ENCODE measurements around the gene SMIM22.

SMIM22 gene

DNA sequence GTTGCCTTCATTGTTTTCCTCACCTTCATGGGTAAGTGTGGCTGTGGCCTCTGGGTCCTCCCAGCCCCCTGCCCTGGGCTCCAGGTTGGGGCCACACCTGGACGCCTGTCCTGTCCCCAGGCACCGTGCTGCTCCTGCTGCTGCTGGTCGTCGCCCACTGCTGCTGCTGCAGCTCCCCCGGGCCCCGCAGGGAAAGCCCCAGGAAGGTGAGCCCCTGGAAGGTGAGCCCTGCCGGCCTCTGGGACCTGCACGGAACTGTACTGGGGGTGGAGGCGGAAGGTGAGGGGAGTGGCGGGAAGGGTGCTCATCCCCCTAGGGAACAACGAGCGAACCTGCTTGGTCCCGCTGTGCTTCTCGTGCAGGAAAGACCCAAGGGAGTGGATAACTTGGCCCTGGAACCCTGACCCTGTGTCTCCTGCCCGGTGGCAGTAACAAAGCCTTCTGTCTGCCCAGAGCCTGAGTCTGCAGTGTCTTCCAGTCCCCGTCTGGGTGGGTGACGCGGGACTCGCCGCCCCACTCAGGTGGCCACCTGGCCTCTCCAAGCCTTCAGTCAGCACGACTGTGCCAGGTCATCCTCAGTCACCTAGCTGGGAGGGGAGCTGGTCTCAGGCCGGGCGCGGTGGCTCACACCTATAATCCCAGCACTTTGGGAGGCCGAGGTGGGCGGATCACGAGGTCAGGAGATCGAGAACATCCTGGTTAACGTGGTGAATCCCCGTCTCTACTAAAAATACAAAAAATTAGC is 831 bp downstream of the SMIM22 start:
- H3K36me3 ChIP-seq (ENCODE audit: control insufficient read depth in 2 of 2, insufficient read depth in 2 of 2, low read length in 2 of 2), result peaks cover 12 to 15% of the 10 kb centered on the region in 2 donors
- H3K9me3 ChIP-seq (ENCODE audit: control insufficient read depth in 2 of 2, low read length in 2 of 2), result no peaks in the 10 kb centered on the region
- peak overlapping the region; percentile 73 to 93 for H3K4me3 ChIP-seq (ENCODE audit: low read length in 2 of 2)
- peak overlapping the region; percentile 75 to 84 for H3K9ac ChIP-seq (ENCODE audit: low read depth in 1 of 2, low read length in 2 of 2)
- no peaks in the 10 kb centered on the region for H3K27me3 ChIP-seq (ENCODE audit: control insufficient read depth in 2 of 2, insufficient read depth in 2 of 2, low read length in 2 of 2)
- peak overlapping the region; percentile 84 to 85 for H3K27ac ChIP-seq (ENCODE audit: low read depth in 2 of 2, low read length in 2 of 2)
- H3K4me1 ChIP-seq (ENCODE audit: control insufficient read depth in 2 of 2, insufficient read depth in 2 of 2, low read length in 2 of 2), result peaks cover 10 to 21% of the 10 kb centered on the region in 2 donors

DNA sequence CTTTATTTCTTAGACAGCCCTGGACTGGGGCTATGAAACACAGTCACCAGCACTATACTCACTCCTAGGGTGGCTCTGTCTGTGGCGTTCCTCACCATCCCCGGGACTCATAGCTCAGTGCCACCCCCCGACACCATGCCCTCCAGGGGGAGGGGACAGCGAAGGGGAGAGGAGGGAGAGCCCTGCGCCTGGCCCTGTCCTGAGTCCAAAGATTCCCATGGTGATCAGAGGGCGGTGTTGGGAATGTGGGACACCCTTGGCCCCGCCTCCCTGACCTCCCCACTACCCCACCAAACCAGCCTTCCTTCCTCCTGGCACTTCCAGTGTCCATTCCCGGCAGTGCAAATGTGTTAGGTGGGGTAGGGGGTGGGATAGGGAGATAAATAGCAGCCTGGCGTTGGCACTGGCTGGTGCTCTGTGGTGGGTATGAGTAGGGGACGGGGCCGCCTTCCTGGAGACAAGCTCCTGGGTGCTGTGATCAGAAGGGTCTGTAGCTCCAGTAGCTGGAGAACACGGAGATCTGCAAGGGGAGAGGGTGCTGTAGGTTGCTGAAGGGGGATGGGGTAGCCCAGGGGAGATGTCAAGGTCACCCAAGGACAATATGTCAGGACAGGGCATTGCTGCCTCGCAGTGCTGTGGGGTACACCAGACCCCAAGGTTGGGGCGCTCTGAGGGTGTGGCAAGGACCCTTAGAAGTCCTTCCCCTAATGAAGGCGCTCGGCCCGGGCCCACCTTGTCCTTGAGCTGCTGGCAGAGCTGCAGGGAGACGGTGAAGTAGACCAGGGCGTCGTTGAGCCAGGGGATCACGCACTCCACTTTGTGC is 2.0 kb downstream of the SMIM22 start:
- peak overlapping the region in 1 of 2 donors; percentile 34 for H3K9ac ChIP-seq (ENCODE audit: low read depth in 1 of 2, low read length in 2 of 2)
- H3K4me3 ChIP-seq (ENCODE audit: low read length in 2 of 2), result peak overlapping the region in 1 of 2 donors; percentile 30
- peaks cover 12 to 15% of the 10 kb centered on the region in 2 donors for H3K36me3 ChIP-seq (ENCODE audit: control insufficient read depth in 2 of 2, insufficient read depth in 2 of 2, low read length in 2 of 2)
- peak overlapping the region in 1 of 2 donors; percentile 13 for H3K27ac ChIP-seq (ENCODE audit: low read depth in 2 of 2, low read length in 2 of 2)
- H3K9me3 ChIP-seq (ENCODE audit: control insufficient read depth in 2 of 2, low read length in 2 of 2), result no peaks in the 10 kb centered on the region
- peaks cover 19 to 31% of the 10 kb centered on the region in 2 donors for H3K4me1 ChIP-seq (ENCODE audit: control insufficient read depth in 2 of 2, insufficient read depth in 2 of 2, low read length in 2 of 2)
- H3K27me3 ChIP-seq (ENCODE audit: control insufficient read depth in 2 of 2, insufficient read depth in 2 of 2, low read length in 2 of 2), result no peaks in the 10 kb centered on the region

DNA sequence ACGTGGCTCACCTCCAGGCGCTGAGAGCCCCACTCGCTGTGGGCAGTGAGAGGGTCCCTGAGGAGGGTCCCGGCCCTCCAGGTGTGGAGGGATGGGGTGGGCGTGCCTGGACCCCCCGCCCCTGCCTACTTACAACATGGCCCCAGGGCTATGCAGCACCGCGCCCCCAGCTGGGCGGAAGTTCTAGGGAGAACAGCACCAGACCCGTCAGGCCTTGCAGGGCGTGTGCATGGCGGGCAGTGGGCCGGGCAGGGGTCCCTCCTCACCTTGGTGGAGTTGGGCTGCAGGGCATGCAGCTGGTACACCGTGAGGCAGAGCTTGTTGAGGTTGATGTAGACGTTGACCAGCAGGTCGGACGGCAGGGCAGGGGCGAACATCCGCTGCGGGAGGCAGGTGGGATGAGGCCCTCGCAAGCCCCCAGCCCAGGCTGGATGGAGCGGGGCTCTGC is 2.7 kb downstream of the SMIM22 start:
- H3K36me3 ChIP-seq (ENCODE audit: control insufficient read depth in 2 of 2, insufficient read depth in 2 of 2, low read length in 2 of 2), result peaks cover 12 to 15% of the 10 kb centered on the region in 2 donors

DNA sequence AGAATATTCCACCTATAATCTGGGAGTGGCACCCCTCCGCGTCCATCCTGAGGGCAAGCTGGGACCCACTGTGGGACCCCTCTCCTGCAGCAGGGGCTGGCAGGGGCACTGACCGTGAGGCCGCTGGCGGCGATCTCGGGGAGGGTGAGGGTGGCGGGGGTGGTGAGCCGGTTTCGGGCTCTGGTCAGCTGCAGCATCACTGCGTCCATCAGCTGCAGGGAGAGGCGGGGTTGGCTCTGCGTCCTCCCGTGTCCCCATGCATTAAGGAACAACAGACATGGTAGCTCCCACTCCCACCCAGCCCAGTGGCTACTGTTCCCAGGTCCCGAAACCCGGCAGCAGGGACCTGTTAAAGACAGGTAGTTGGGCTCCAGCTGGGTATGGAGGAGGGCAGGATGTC is 3.3 kb downstream of the SMIM22 start:
- H3K9me3 ChIP-seq (ENCODE audit: control insufficient read depth in 2 of 2, low read length in 2 of 2), result no peaks in the 10 kb centered on the region
- peaks cover 19 to 31% of the 10 kb centered on the region in 2 donors for H3K4me1 ChIP-seq (ENCODE audit: control insufficient read depth in 2 of 2, insufficient read depth in 2 of 2, low read length in 2 of 2)
- peaks cover 12 to 15% of the 10 kb centered on the region in 2 donors for H3K36me3 ChIP-seq (ENCODE audit: control insufficient read depth in 2 of 2, insufficient read depth in 2 of 2, low read length in 2 of 2)
- no peaks in the 10 kb centered on the region for H3K27me3 ChIP-seq (ENCODE audit: control insufficient read depth in 2 of 2, insufficient read depth in 2 of 2, low read length in 2 of 2)
- H3K4me3 ChIP-seq (ENCODE audit: low read length in 2 of 2), result no peak overlapping the region
- no peak overlapping the region for H3K27ac ChIP-seq (ENCODE audit: low read depth in 2 of 2, low read length in 2 of 2)
- H3K9ac ChIP-seq (ENCODE audit: low read depth in 1 of 2, low read length in 2 of 2), result no peak overlapping the region

More for the DNA sequence above, 2.7 kb downstream of the SMIM22 start:
- Histone ChIP-seq H3K4me3 (ENCODE audit: low read length in 2 of 2) (no peak overlapping the region), H3K4me1 (ENCODE audit: control insufficient read depth in 2 of 2, insufficient read depth in 2 of 2, low read length in 2 of 2) (peaks cover 19 to 31% of the 10 kb centered on the region in 2 donors), H3K27me3 (ENCODE audit: control insufficient read depth in 2 of 2, insufficient read depth in 2 of 2, low read length in 2 of 2) (no peaks in the 10 kb centered on the region), H3K9ac (ENCODE audit: low read depth in 1 of 2, low read length in 2 of 2) (no peak overlapping the region), H3K9me3 (ENCODE audit: control insufficient read depth in 2 of 2, low read length in 2 of 2) (no peaks in the 10 kb centered on the region), H3K27ac (ENCODE audit: low read depth in 2 of 2, low read length in 2 of 2) (no peak overlapping the region)

DNA sequence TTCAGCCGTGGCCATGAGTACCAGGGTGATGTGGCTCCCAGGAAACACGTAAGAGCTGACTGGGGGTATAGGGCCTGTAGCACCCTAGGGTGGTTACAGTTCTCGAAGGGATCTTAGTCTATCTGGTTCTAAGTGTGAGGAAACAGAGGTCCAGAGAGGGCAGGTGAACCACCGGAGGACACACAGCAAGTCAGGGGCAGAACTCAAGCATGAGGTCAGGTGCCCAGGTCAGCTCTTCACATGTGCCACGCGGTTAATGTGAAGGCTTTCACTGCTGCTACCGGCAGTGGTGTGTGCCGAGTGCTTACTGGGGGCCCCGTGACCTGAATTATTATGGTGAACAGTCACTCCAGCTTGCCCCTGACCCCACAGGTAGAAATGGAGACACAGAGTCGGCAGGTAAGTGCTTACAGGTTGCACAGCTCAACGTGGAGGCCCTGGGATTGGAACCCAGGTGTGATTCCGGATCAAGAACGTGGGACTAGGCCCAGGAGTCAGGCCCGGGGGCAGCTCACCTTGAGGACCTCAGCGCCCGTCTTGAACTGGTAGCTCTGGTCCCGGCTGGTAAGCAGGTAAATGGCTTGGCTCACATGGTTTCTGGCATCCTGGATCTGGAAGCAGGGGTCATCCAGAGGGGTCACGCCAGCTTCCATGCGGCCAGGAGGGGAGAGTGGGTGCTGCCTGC is 4.1 kb downstream of the SMIM22 start:
- no peak overlapping the region for H3K27ac ChIP-seq (ENCODE audit: low read depth in 2 of 2, low read length in 2 of 2)
- no peak overlapping the region for H3K4me3 ChIP-seq (ENCODE audit: low read length in 2 of 2)
- no peak overlapping the region for H3K9ac ChIP-seq (ENCODE audit: low read depth in 1 of 2, low read length in 2 of 2)
- H3K36me3 ChIP-seq (ENCODE audit: control insufficient read depth in 2 of 2, insufficient read depth in 2 of 2, low read length in 2 of 2), result peaks cover 12 to 15% of the 10 kb centered on the region in 2 donors
- no peaks in the 10 kb centered on the region for H3K9me3 ChIP-seq (ENCODE audit: control insufficient read depth in 2 of 2, low read length in 2 of 2)
- peaks cover 19 to 31% of the 10 kb centered on the region in 2 donors for H3K4me1 ChIP-seq (ENCODE audit: control insufficient read depth in 2 of 2, insufficient read depth in 2 of 2, low read length in 2 of 2)
- no peaks in the 10 kb centered on the region for H3K27me3 ChIP-seq (ENCODE audit: control insufficient read depth in 2 of 2, insufficient read depth in 2 of 2, low read length in 2 of 2)

DNA sequence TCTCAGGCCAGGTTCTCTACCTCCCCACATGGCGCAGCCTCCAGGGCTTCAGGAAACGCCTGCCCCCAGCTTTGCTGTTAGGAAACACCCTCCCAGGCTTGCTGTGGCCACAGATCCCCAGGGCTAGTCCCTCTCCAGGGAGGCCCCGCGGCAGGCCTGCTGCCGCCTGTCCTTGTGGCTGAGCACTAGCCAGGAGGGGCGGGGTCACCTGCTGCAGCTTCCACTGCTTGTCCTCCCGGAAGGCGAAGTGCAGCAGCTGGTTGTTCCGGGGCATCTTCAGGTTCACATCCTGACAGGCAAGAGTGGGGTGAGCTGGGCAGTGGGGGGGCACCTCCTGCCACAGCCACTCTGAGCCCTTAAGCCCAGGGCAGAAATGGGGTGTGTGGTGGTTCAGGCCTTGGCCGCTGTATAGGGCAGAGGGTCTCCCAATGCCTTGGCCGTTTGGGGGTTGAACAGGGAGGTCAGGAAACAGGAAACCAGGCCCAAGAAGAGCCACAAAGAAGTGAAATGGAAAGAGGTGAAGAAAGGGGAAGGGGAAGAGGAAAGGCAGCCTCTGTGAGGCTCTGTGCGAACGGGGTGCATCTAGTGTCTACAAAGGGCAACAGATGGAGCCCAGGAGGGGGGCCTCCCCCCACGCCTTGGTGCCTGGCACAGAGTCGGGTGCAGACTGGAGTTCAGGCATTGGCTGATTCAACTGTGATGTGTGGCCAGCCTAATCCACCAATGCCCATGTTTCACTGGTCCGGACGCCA is 5.3 kb downstream of the SMIM22 start:
- Histone ChIP-seq H3K4me3 (ENCODE audit: low read length in 2 of 2) (peak overlapping the region in 1 of 2 donors; percentile 13), H3K27me3 (ENCODE audit: control insufficient read depth in 2 of 2, insufficient read depth in 2 of 2, low read length in 2 of 2) (no peaks in the 10 kb centered on the region), H3K9me3 (ENCODE audit: control insufficient read depth in 2 of 2, low read length in 2 of 2) (no peaks in the 10 kb centered on the region), H3K36me3 (ENCODE audit: control insufficient read depth in 2 of 2, insufficient read depth in 2 of 2, low read length in 2 of 2) (peaks cover 14 to 19% of the 10 kb centered on the region in 2 donors), H3K9ac (ENCODE audit: low read depth in 1 of 2, low read length in 2 of 2) (peak overlapping the region; percentile 24 to 29), H3K27ac (ENCODE audit: low read depth in 2 of 2, low read length in 2 of 2) (peak overlapping the region; percentile 49 to 82), H3K4me1 (ENCODE audit: control insufficient read depth in 2 of 2, insufficient read depth in 2 of 2, low read length in 2 of 2) (peaks cover 19 to 31% of the 10 kb centered on the region in 2 donors)

DNA sequence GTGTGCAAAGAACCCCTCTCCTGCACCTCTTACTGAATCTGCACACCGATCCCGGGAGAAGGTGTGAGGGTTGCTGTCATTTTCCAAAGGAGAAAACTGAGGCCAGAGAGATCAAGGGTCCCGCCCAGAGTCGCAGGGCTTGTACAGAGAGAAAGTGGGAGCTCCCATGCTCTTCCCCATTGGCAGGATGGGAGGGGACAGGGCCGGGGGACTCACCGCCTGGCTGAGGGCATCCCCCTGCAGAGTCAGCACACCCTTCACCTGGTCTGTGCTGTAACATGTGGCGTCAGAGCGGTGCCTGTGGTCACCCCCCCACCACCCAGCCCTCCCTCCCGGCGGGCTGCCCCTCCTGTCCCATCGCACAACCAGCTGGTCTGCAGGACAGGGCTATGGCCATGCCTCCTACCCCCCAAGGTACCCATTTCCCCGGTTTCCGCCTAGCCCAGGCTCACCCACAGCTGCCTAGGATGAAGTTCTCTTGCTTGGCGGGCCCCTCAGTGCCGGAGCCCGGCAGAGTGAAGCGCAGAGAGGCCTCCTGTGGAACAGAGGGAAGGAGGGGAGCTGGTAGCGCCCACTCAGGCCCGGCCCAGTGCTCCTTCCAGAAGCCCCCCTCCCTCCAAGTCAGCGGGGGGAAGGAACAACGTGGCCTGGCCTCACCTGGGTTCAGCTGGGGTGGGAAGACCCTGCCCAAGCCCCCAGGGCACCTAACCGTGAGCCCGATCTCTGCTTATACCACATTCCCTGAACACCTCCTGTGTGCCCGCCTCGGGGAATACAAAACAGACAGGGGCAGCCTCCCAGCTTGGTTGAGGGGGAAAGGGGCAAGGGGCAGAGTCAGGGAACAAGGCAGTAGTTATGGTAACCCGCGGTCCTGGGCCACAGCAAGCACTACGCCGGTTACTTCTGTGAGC is 6.1 kb downstream of the SMIM22 start:
- Histone ChIP-seq H3K9me3 (ENCODE audit: control insufficient read depth in 2 of 2, low read length in 2 of 2) (no peaks in the 10 kb centered on the region), H3K4me1 (ENCODE audit: control insufficient read depth in 2 of 2, insufficient read depth in 2 of 2, low read length in 2 of 2) (peaks cover 19 to 31% of the 10 kb centered on the region in 2 donors), H3K4me3 (ENCODE audit: low read length in 2 of 2) (peak overlapping the region; percentile 69 to 72), H3K9ac (ENCODE audit: low read depth in 1 of 2, low read length in 2 of 2) (peak overlapping the region; percentile 57 to 85), H3K27ac (ENCODE audit: low read depth in 2 of 2, low read length in 2 of 2) (peak overlapping the region; percentile 82 to 94), H3K36me3 (ENCODE audit: control insufficient read depth in 2 of 2, insufficient read depth in 2 of 2, low read length in 2 of 2) (peaks cover 14 to 23% of the 10 kb centered on the region in 2 donors), H3K27me3 (ENCODE audit: control insufficient read depth in 2 of 2, insufficient read depth in 2 of 2, low read length in 2 of 2) (no peaks in the 10 kb centered on the region)

DNA sequence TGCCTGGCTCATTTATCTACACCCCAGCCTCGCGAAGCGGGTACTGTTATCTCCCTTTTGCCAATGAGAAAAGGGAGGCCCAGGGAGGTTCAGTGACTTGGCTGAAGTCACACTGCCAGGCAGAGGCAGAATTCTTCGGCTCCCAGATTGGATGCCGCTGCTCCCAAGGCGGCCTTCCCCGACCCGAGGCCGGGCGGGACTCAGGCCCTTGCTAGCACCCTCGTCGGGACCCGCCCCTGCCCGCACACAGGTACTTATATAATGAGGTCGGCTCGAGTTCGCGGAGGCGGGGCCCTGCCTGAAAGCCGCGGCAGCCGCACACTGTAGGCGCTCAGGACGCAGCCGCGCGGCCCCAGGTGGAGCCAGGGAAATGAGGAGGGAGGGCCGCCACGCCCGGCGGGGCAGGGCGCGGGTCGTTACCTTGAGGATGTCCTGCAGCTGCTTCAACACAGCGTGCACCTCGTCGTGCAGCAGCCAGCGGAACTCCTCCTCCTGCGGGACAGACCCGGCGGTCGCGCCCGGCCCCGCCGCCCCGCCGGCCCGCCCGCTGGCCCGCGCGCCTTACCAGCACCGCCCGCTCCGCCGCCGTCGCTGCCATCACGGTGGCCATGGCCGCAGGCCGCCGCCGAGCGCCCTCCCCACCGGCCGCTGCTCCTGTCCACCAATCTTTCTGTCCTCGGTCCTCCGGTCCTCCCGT is 6.9 kb downstream of the SMIM22 start, which contains the start of gene ROGDI:
ROGDI (minus strand) TSS at position 672 of the 697 bp plus-strand sequence; CDS start at position 610, 62 bp downstream.
- Histone ChIP-seq H3K27me3 (ENCODE audit: control insufficient read depth in 2 of 2, insufficient read depth in 2 of 2, low read length in 2 of 2) (no peaks in the 10 kb centered on the region), H3K4me3 (ENCODE audit: low read length in 2 of 2) (peak within 1 kb of the TSS; percentile 69 to 72), H3K9ac (ENCODE audit: low read depth in 1 of 2, low read length in 2 of 2) (peak within 1 kb of the TSS; percentile 72 to 85), H3K9me3 (ENCODE audit: control insufficient read depth in 2 of 2, low read length in 2 of 2) (no peaks in the 10 kb centered on the region), H3K27ac (ENCODE audit: low read depth in 2 of 2, low read length in 2 of 2) (peak within 1 kb of the TSS; percentile 82 to 94), H3K4me1 (ENCODE audit: control insufficient read depth in 2 of 2, insufficient read depth in 2 of 2, low read length in 2 of 2) (peaks cover 19 to 24% of the 10 kb centered on the region in 2 donors), H3K36me3 (ENCODE audit: control insufficient read depth in 2 of 2, insufficient read depth in 2 of 2, low read length in 2 of 2) (peaks cover 14 to 23% of the 10 kb centered on the region in 2 donors)

Measured in mucosa of rectum (tissue), 2 donors.